Measurements from ENCODE around the gene NFKBIE.

GRCh38 chr6:44257753-44258324 lies 7.5 kb downstream of the NFKBIE start:
- TF ChIP-seq CTCF (IDR thresholded peaks at IDR 0.05; ENCODE audit: insufficient read depth, low read length) (no peak), POLR2AphosphoS5 (IDR thresholded peaks at IDR 0.05; ENCODE audit: low read depth) (no peak; the same call in 1 of the 2 replicates), SPI1 (IDR thresholded peaks at IDR 0.05; ENCODE audit: borderline replicate concordance, low read depth) (no peak)
- TF ChIP-seq, protein P1, sequence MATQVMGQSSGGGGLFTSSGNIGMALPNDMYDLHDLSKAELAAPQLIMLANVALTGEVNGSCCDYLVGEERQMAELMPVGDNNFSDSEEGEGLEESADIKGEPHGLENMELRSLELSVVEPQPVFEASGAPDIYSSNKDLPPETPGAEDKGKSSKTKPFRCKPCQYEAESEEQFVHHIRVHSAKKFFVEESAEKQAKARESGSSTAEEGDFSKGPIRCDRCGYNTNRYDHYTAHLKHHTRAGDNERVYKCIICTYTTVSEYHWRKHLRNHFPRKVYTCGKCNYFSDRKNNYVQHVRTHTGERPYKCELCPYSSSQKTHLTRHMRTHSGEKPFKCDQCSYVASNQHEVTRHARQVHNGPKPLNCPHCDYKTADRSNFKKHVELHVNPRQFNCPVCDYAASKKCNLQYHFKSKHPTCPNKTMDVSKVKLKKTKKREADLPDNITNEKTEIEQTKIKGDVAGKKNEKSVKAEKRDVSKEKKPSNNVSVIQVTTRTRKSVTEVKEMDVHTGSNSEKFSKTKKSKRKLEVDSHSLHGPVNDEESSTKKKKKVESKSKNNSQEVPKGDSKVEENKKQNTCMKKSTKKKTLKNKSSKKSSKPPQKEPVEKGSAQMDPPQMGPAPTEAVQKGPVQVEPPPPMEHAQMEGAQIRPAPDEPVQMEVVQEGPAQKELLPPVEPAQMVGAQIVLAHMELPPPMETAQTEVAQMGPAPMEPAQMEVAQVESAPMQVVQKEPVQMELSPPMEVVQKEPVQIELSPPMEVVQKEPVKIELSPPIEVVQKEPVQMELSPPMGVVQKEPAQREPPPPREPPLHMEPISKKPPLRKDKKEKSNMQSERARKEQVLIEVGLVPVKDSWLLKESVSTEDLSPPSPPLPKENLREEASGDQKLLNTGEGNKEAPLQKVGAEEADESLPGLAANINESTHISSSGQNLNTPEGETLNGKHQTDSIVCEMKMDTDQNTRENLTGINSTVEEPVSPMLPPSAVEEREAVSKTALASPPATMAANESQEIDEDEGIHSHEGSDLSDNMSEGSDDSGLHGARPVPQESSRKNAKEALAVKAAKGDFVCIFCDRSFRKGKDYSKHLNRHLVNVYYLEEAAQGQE (IDR thresholded peaks at IDR 0.05; ENCODE audit: insufficient replicate concordance, low read depth) = no peak

Measured in HL-60 (cell line).